ENCODE data around the gene PLCD3.

PLCD3 gene

GRCh38 chr17:45150911-45151809 lies 18.8 kb upstream of the PLCD3 start:
- no peaks in the 10 kb centered on the region for H3K27me3 ChIP-seq (ENCODE audit: insufficient read depth, poor library complexity, severe bottlenecking)
- peak overlapping the region; percentile 71 for H3K4me3 ChIP-seq (replicated peaks; ENCODE audit: insufficient read depth, low read length)
- TF ChIP-seq GABPA (IDR thresholded peaks at IDR 0.05; ENCODE audit: low read depth) (no peak), POLR2AphosphoS5 (IDR thresholded peaks at IDR 0.05; ENCODE audit: low read depth) (no peak), SPI1 (IDR thresholded peaks at IDR 0.05; ENCODE audit: borderline replicate concordance, low read depth) (peak; percentile 54; the same call in 1 of the 2 replicates)

GRCh38 chr17:45149669-45150664 lies 17.7 kb upstream of the PLCD3 start:
- peak overlapping the region; percentile 69 for H3K27ac ChIP-seq (replicated peaks)
- peak in 1 of 2 experiments; percentile 64 for DNase-seq (ENCODE audit: low read depth in 1 of 2, low spot score in 1 of 2)

More at GRCh38 chr17:45150911-45151809, 18.8 kb upstream of the PLCD3 start:
- peak overlapping the region; percentile 69; the same call in 1 of the 2 replicates for H3K27ac ChIP-seq (replicated peaks)
- DNase-seq (ENCODE audit: low read depth in 1 of 2, low spot score in 1 of 2) = peak in 1 of 2 experiments; percentile 30

GRCh38 chr17:45149037-45149668 lies 16.8 kb upstream of the PLCD3 start:
- H3K27me3 ChIP-seq (ENCODE audit: insufficient read depth, poor library complexity, severe bottlenecking) = no peaks in the 10 kb centered on the region
- peak overlapping the region; percentile 71 for H3K4me3 ChIP-seq (replicated peaks; ENCODE audit: insufficient read depth, low read length)
- no peak for TF ChIP-seq SPI1 (IDR thresholded peaks at IDR 0.05; ENCODE audit: borderline replicate concordance, low read depth)
- peak; percentile 80 for TF ChIP-seq CTCF (IDR thresholded peaks at IDR 0.05; ENCODE audit: insufficient read depth, low read length)
- peak in 1 of 2 experiments; percentile 79 for DNase-seq (ENCODE audit: low read depth in 1 of 2, low spot score in 1 of 2)
- H3K27ac ChIP-seq (replicated peaks) = peak overlapping the region; percentile 69

More at GRCh38 chr17:45149669-45150664, 17.7 kb upstream of the PLCD3 start:
- TF ChIP-seq GABPA (IDR thresholded peaks at IDR 0.05; ENCODE audit: low read depth) (no peak), POLR2AphosphoS5 (IDR thresholded peaks at IDR 0.05; ENCODE audit: low read depth) (peak; percentile 62), SPI1 (IDR thresholded peaks at IDR 0.05; ENCODE audit: borderline replicate concordance, low read depth) (peak; percentile 61; the same call in 1 of the 2 replicates), REST (IDR thresholded peaks at IDR 0.05; ENCODE audit: insufficient replicate concordance, low read depth) (no peak), CTCF (IDR thresholded peaks at IDR 0.05; ENCODE audit: insufficient read depth, low read length) (no peak)
- H3K27me3 ChIP-seq (ENCODE audit: insufficient read depth, poor library complexity, severe bottlenecking) = no peaks in the 10 kb centered on the region
- peak overlapping the region; percentile 71 for H3K4me3 ChIP-seq (replicated peaks; ENCODE audit: insufficient read depth, low read length)

GRCh38 chr17:45148183-45149036 lies 16.1 kb upstream of the PLCD3 start, which contains the start of gene HEXIM1:
Gene HEXIM1, plus strand, starts transcription at chr17:45148475. Its CDS starts 716 bp downstream, at chr17:45149191.
- H3K27ac ChIP-seq (replicated peaks) = peak within 1 kb of the TSS; percentile 100
- H3K4me3 ChIP-seq (replicated peaks; ENCODE audit: insufficient read depth, low read length) = peak within 1 kb of the TSS; percentile 71
- TF ChIP-seq POLR2AphosphoS5 (IDR thresholded peaks at IDR 0.05; ENCODE audit: low read depth) = peak; percentile 100
- TF ChIP-seq REST (IDR thresholded peaks at IDR 0.05; ENCODE audit: insufficient replicate concordance, low read depth) = peak; percentile 83
- TF ChIP-seq SPI1 (IDR thresholded peaks at IDR 0.05; ENCODE audit: borderline replicate concordance, low read depth) = peak; percentile 62; the same call in 1 of the 2 replicates
- TF ChIP-seq CTCF (IDR thresholded peaks at IDR 0.05; ENCODE audit: insufficient read depth, low read length) = no peak
- TF ChIP-seq GABPA (IDR thresholded peaks at IDR 0.05; ENCODE audit: low read depth) = no peak; the same call in 1 of the 2 replicates
- DNase-seq (ENCODE audit: low read depth in 1 of 2, low spot score in 1 of 2) = peak; percentile 99
- no peaks in the 10 kb centered on the region for H3K27me3 ChIP-seq (ENCODE audit: insufficient read depth, poor library complexity, severe bottlenecking)
